IMR-90 (cell line): ENCODE data around the gene CHMP1A. TPM values are rescaled to one million over a fixed set of nuclear protein-coding genes. Genes with fewer than 3 reads are reported as not detected.

Source experiments
- ATAC-seq: fragments of 200-7000 bp; cut with Tn5 transposase; 2 replicates; pipeline ENCODE4 v1.9.1; 2020; ENCODE audit warnings: low read depth, mild to moderate bottlenecking, moderate library complexity
- BruUV-seq: library from RNA; stranded (reverse); fragments of 400-500 nt; replicated peaks from 2 replicates; lab custom pipeline; 2021; lab: Mats Ljungman, UMichigan
- CTCF ChIA-PET: fragments of 300-600 bp; formaldehyde crosslinking; extraction: SDS; loops from one replicate; lab custom pipeline; 2021; ENCODE audit warnings: antibody characterized with exemption; lab: Yijun Ruan, JAX
- POLR2A ChIA-PET: fragments of 300-600 bp; sonication (Branson Sonifier 250); formaldehyde crosslinking; loops from one replicate; lab custom pipeline; 2022; ENCODE audit warnings: antibody characterized with exemption; ENCODE audit not compliant: unreplicated experiment; lab: Charles Lee
- DNase-seq: peaks from one replicate; pipeline ENCODE4 v3.0.0; 2013
- H2AFZ ChIP-seq: replicated peaks from 2 replicates; pipeline ENCODE3; 2013; ENCODE audit warnings: low read length, mild to moderate bottlenecking; ENCODE audit not compliant: poor library complexity
- H2AK5ac ChIP-seq: 2 replicates; pipeline ENCODE4 v1.6.1; 2013; ENCODE audit warnings: low read depth, low read length, inconsistent platforms
- H2AK9ac ChIP-seq: replicated peaks from 2 replicates; pipeline ENCODE3; 2013; ENCODE audit warnings: mild to moderate bottlenecking, low read depth, low read length, moderate library complexity; ENCODE audit not compliant: poor library complexity
- H2BK120ac ChIP-seq: 2 replicates; pipeline ENCODE4 v1.6.1; 2013; ENCODE audit warnings: low read depth, low read length, inconsistent platforms
- H2BK15ac ChIP-seq: 3 replicates; pipeline ENCODE4 v1.6.1; 2013; ENCODE audit warnings: low read depth, low read length, inconsistent platforms
- H2BK20ac ChIP-seq: 2 replicates; pipeline ENCODE4 v1.6.1; 2013; ENCODE audit warnings: low read depth, mild to moderate bottlenecking, inconsistent platforms, low read length, moderate library complexity
- H2BK5ac ChIP-seq: 2 replicates; pipeline ENCODE4 v1.6.1; 2013; ENCODE audit warnings: mild to moderate bottlenecking, low read depth, low read length, inconsistent platforms; ENCODE audit not compliant: poor library complexity, severe bottlenecking
- H3K14ac ChIP-seq: replicated peaks from 2 replicates; pipeline ENCODE4 v1.6.1; 2013; ENCODE audit warnings: low read depth, low read length, inconsistent platforms
- H3K18ac ChIP-seq: 2 replicates; pipeline ENCODE4 v1.6.1; 2013; ENCODE audit warnings: low read depth, low read length, control low read depth
- H3K23ac ChIP-seq: 2 replicates; pipeline ENCODE4 v1.6.1; 2013; ENCODE audit warnings: low read depth, low read length, inconsistent platforms
- H3K27ac ChIP-seq: 2 replicates; pipeline ENCODE4 v1.5.1; 2013; ENCODE audit warnings: mild to moderate bottlenecking, control low read depth, low read length; ENCODE audit not compliant: insufficient read depth
- H3K27me3 ChIP-seq: 2 replicates; pipeline ENCODE4 v1.6.1; 2013; ENCODE audit warnings: low read length; ENCODE audit not compliant: control insufficient read depth, insufficient read depth
- H3K36me3 ChIP-seq: 2 replicates; pipeline ENCODE4 v1.6.1; 2013; ENCODE audit warnings: low read length, mixed read lengths; ENCODE audit not compliant: control insufficient read depth, insufficient read depth
- H3K4ac ChIP-seq: 2 replicates; pipeline ENCODE4 v1.6.1; 2013; ENCODE audit warnings: low read depth, low read length, inconsistent platforms
- H3K4me1 ChIP-seq: 2 replicates; pipeline ENCODE4 v1.6.1; 2013; ENCODE audit warnings: low read length, mixed read lengths; ENCODE audit not compliant: control insufficient read depth, insufficient read depth
- H3K4me2 ChIP-seq: 2 replicates; pipeline ENCODE4 v1.6.1; 2013; ENCODE audit warnings: low read depth, mild to moderate bottlenecking, control low read depth, low read length, moderate library complexity
- H3K4me3 ChIP-seq: 2 replicates; pipeline ENCODE4 v1.5.1; 2013; ENCODE audit warnings: low read depth, mild to moderate bottlenecking, control low read depth, low read length, moderate library complexity; ENCODE audit not compliant: insufficient read depth
- H3K56ac ChIP-seq: 2 replicates; pipeline ENCODE4 v1.6.1; 2013; ENCODE audit warnings: low read length, inconsistent platforms; ENCODE audit not compliant: insufficient read depth; ENCODE audit errors: extremely low read depth
- H3K79me1 ChIP-seq, 2 experiments: 2 replicates each; pipeline ENCODE4 v1.6.1; 2013; ENCODE audit warnings: low read length in 2 of 2, inconsistent platforms in 1 of 2, low read depth in 1 of 2
- H3K9ac ChIP-seq: 2 replicates; pipeline ENCODE4 v1.6.1; 2013; ENCODE audit warnings: low read depth, low read length, control low read depth
- H3K9me1 ChIP-seq: 2 replicates; pipeline ENCODE4 v1.6.1; 2013; ENCODE audit warnings: low read length, inconsistent platforms; ENCODE audit not compliant: insufficient read depth
- H3K9me3 ChIP-seq: 2 replicates; pipeline ENCODE4 v1.6.1; 2013; ENCODE audit warnings: low read length; ENCODE audit not compliant: control insufficient read depth, insufficient read depth
- H4K20me1 ChIP-seq: 2 replicates; pipeline ENCODE4 v1.6.1; 2013; ENCODE audit warnings: low read length, inconsistent platforms; ENCODE audit not compliant: insufficient read depth
- H4K5ac ChIP-seq: 2 replicates; pipeline ENCODE4 v1.6.1; 2013; ENCODE audit warnings: mild to moderate bottlenecking, low read depth, low read length, control low read depth
- H4K8ac ChIP-seq, 2 experiments: 2 replicates each; pipeline ENCODE4 v1.6.1; 2013; ENCODE audit warnings: low read depth in 2 of 2, low read length in 2 of 2, control low read depth in 1 of 2, inconsistent platforms in 1 of 2
- H4K91ac ChIP-seq: 2 replicates; pipeline ENCODE4 v1.6.1; 2013; ENCODE audit warnings: low read depth, low read length, inconsistent platforms; ENCODE audit not compliant: insufficient read depth
- BHLHE40 ChIP-seq: fragments of 150-350 bp; IDR thresholded peaks from 2 replicates; pipeline ENCODE4 v1.6.1; 2016; ENCODE audit warnings: mild to moderate bottlenecking, low read depth, low read length
- CEBPB ChIP-seq: IDR thresholded peaks from 2 replicates; pipeline ENCODE4 v1.6.1; 2012; ENCODE audit warnings: low read depth, low read length, improper control_type of control experiment
- CHD1 ChIP-seq: IDR thresholded peaks from 2 replicates; pipeline ENCODE4 v1.6.1; 2012; ENCODE audit warnings: low read depth, low read length, improper control_type of control experiment
- FOS ChIP-seq: fragments of 150-350 bp; IDR thresholded peaks from 2 replicates; pipeline ENCODE4 v1.6.1; 2016; ENCODE audit warnings: low read depth, low read length
- MAFK ChIP-seq: IDR thresholded peaks from 2 replicates; pipeline ENCODE4 v1.6.1; 2012; ENCODE audit warnings: low read depth, low read length, improper control_type of control experiment
- MAZ ChIP-seq: IDR thresholded peaks from 2 replicates; pipeline ENCODE4 v1.6.1; 2012; ENCODE audit warnings: low read depth, mild to moderate bottlenecking, low read length, improper control_type of control experiment, moderate library complexity, borderline replicate concordance
- MXI1 ChIP-seq: IDR thresholded peaks from 2 replicates; pipeline ENCODE4 v1.6.1; 2012; ENCODE audit warnings: low read depth, mild to moderate bottlenecking, low read length, moderate library complexity, borderline replicate concordance
- NFE2L2 ChIP-seq: fragments of 150-350 bp; IDR thresholded peaks from 2 replicates; pipeline ENCODE4 v1.6.1; 2016; ENCODE audit warnings: low read depth, mild to moderate bottlenecking, low read length
- POLR2A ChIP-seq: IDR thresholded peaks from 2 replicates; pipeline ENCODE4 v1.6.1; 2012; ENCODE audit warnings: mild to moderate bottlenecking, low read depth, low read length
- RAD21 ChIP-seq: IDR thresholded peaks from 2 replicates; pipeline ENCODE4 v1.6.1; 2012; ENCODE audit warnings: low read length, improper control_type of control experiment
- RCOR1 ChIP-seq: IDR thresholded peaks from 2 replicates; pipeline ENCODE4 v1.6.1; 2012; ENCODE audit warnings: mild to moderate bottlenecking, low read length, improper control_type of control experiment; ENCODE audit not compliant: insufficient replicate concordance
- RFX5 ChIP-seq: IDR thresholded peaks from 2 replicates; pipeline ENCODE4 v1.8.0; 2012; ENCODE audit warnings: low read depth, mild to moderate bottlenecking, low read length, moderate library complexity
- SMC3 ChIP-seq: fragments of 150-350 bp; IDR thresholded peaks from 2 replicates; pipeline ENCODE4 v1.6.1; 2016; ENCODE audit warnings: low read depth, mild to moderate bottlenecking, antibody characterized with exemption, low read length, moderate library complexity
- whole genome bisulfite sequencing, 2 experiments: methylation state at CpG; one replicate each; pipeline versions ENCODE4 v1.1.5 to v1.1.7; 2013; ENCODE audit warnings: missing lambda C conversion rate in 2 of 2; ENCODE audit not compliant: insufficient read length in 1 of 2; ENCODE audit errors: extremely low coverage in 2 of 2; 5-methylcytosine and 5-hydroxymethylcytosine counted together
- dilution Hi-C: fragments of 300-500 bp; cut with HindIII; formaldehyde crosslinking; loops from one replicate; pipeline ENCODE4 v1.14.3; 2018; ENCODE audit warnings: low sequenced_read_pairs; ENCODE audit not compliant: unreplicated experiment
- in situ Hi-C: fragments of 300-500 bp; cut with MboI; formaldehyde crosslinking; loops from 3 replicates; pipeline ENCODE4 v1.14.3; 2019; ENCODE audit warnings: low sequenced_read_pairs, inconsistent platforms, mixed read lengths
- intact Hi-C: fragments of 100-400 bp; cut with micrococcal nuclease; formaldehyde crosslinking; loops from 2 replicates; pipeline ENCODE4 v1.10.0; 2022
- polyA plus RNA-seq, 3 experiments: library from polyadenylated mRNA; depleted of rRNA; stranded (reverse); fragments of >200 nt; gene quantifications; 2 replicates each; pipeline ENCODE4 v1.2.3, GENCODE V29; 2012; ENCODE audit warnings: low replicate concordance in 1 of 3
- total RNA-seq: library from RNA; depleted of rRNA; stranded (reverse); fragments of >200 nt; gene quantifications from 2 replicates; pipeline ENCODE4 v1.2.3, GENCODE V29; 2012
- TF ChIP-seq, protein P1 (sequence below): conservative IDR thresholded peaks from 2 replicates; pipeline ENCODE4 v1.5.1; 2012; ENCODE audit warnings: mild to moderate bottlenecking, low read depth, low read length, improper control_type of control experiment
- TF ChIP-seq, protein P2 (sequence below): fragments of 150-350 bp; IDR thresholded peaks from 2 replicates; pipeline ENCODE4 v1.6.1; 2016; ENCODE audit warnings: low read depth, mild to moderate bottlenecking, low read length, moderate library complexity, borderline replicate concordance
- TF ChIP-seq, protein P3 (sequence below): fragments of 150-350 bp; IDR thresholded peaks from 2 replicates; pipeline ENCODE4 v1.6.1; 2017; ENCODE audit warnings: mild to moderate bottlenecking, antibody characterized with exemption, low read length, low read depth

The CHMP1A gene
- total and polyA plus RNA-seq, 2 of the 4 experiments (the other 2 are of a cell fraction) = 97.3 to 99.8 TPM

DNA sequence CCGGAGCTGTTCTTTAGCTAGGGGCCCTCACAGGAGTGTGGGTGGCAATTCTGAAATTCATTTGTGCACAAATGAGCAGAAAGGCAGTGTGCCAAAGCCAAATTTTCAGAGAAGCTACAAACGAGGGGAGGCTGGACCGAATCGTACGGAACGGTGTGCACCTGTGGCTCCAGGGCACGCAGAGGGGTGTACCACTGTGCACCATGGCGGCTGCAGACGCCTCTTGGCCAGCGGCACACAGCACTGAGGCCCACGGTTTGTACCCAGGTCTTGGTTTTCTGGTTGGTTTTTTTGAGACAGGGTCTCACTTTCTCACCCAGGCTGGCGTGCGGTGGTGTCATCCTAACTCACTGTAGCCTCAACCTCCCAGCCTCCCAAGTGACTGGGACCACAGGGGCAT lies 14.9 kb downstream of the CHMP1A start:
- Histone ChIP-seq H3K4me1 (peaks cover 2% of the 10 kb centered on the region; the same call in 1 of the 2 replicates), H3K4me2 (no peak overlapping the region), H3K4me3 (no peak overlapping the region), H3K27me3 (no peaks in the 10 kb centered on the region; the same call in 1 of the 2 replicates), H2AK9ac (peak overlapping the region; percentile 42), H4K91ac (no peak overlapping the region), H3K9me1 (no peaks in the 10 kb centered on the region), H3K4ac (no peak overlapping the region), H2BK15ac (no peak overlapping the region), H3K79me1 (peaks cover 4 to 11% of the 10 kb centered on the region in 2 experiments; a peak in 2 of 4 replicates), H3K23ac (no peak overlapping the region), H2BK5ac (no peak overlapping the region), H3K9me3 (no peaks in the 10 kb centered on the region), H2BK20ac (no peak overlapping the region), H3K36me3 (peaks cover 32% of the 10 kb centered on the region), H2BK120ac (no peak overlapping the region), H4K20me1 (peaks cover 8% of the 10 kb centered on the region; the same call in 1 of the 2 replicates), H2AK5ac (no peak overlapping the region), H2AFZ (no peak overlapping the region), H4K5ac (no peak overlapping the region), H4K8ac (no peak overlapping the region), H3K9ac (no peak overlapping the region), H3K27ac (no peak overlapping the region), H3K14ac (no peak overlapping the region), H3K18ac (no peak overlapping the region), H3K56ac (no peak overlapping the region)
- TF ChIP-seq, protein P1, sequence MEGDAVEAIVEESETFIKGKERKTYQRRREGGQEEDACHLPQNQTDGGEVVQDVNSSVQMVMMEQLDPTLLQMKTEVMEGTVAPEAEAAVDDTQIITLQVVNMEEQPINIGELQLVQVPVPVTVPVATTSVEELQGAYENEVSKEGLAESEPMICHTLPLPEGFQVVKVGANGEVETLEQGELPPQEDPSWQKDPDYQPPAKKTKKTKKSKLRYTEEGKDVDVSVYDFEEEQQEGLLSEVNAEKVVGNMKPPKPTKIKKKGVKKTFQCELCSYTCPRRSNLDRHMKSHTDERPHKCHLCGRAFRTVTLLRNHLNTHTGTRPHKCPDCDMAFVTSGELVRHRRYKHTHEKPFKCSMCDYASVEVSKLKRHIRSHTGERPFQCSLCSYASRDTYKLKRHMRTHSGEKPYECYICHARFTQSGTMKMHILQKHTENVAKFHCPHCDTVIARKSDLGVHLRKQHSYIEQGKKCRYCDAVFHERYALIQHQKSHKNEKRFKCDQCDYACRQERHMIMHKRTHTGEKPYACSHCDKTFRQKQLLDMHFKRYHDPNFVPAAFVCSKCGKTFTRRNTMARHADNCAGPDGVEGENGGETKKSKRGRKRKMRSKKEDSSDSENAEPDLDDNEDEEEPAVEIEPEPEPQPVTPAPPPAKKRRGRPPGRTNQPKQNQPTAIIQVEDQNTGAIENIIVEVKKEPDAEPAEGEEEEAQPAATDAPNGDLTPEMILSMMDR = no peak
- TF ChIP-seq CEBPB = no peak
- TF ChIP-seq BHLHE40 = no peak
- no peak for TF ChIP-seq MAFK
- TF ChIP-seq RCOR1 = no peak
- no peak for TF ChIP-seq NFE2L2
- no peak for TF ChIP-seq POLR2A
- TF ChIP-seq, protein P2, sequence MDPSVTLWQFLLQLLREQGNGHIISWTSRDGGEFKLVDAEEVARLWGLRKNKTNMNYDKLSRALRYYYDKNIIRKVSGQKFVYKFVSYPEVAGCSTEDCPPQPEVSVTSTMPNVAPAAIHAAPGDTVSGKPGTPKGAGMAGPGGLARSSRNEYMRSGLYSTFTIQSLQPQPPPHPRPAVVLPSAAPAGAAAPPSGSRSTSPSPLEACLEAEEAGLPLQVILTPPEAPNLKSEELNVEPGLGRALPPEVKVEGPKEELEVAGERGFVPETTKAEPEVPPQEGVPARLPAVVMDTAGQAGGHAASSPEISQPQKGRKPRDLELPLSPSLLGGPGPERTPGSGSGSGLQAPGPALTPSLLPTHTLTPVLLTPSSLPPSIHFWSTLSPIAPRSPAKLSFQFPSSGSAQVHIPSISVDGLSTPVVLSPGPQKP = no peak
- TF ChIP-seq, protein P3, sequence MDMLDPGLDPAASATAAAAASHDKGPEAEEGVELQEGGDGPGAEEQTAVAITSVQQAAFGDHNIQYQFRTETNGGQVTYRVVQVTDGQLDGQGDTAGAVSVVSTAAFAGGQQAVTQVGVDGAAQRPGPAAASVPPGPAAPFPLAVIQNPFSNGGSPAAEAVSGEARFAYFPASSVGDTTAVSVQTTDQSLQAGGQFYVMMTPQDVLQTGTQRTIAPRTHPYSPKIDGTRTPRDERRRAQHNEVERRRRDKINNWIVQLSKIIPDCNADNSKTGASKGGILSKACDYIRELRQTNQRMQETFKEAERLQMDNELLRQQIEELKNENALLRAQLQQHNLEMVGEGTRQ = no peak
- no peak for TF ChIP-seq MXI1
- TF ChIP-seq RAD21 = no peak
- TF ChIP-seq MAZ = no peak
- no peak for TF ChIP-seq RFX5
- no peak for TF ChIP-seq FOS
- no peak for TF ChIP-seq CHD1
- TF ChIP-seq SMC3 = no peak
- in situ Hi-C loops = loop anchor here (5.0 kb wide), 1 partner anchor 70 kb away; no protein-coding TSS in a partner anchor
- no TSS peak for BruUV-seq
- dilution Hi-C loops = no loop called here
- ChIA-PET POLR2A (no interaction called here), CTCF (no interaction called here)
- ATAC-seq = no peak
- WGBS, 2 experiments = 93% methylated on average over 6 of the region's 13 CpGs; no CpG with 5 or more reads in 1 of the 2 experiments
- intact Hi-C loops = no loop called here
- no peak for DNase-seq
